ENCODE measurements around the gene MAK.
"Not testable (repeated sequence)": the region's sequence is repeated elsewhere in the genome, so short reads cannot be mapped to it uniquely, and the experiment has no call there.

MAK gene

GRCh38 chr6:10778230-10778629 is 60.1 kb downstream of the MAK start:
- DNase-seq: no peak

DNA sequence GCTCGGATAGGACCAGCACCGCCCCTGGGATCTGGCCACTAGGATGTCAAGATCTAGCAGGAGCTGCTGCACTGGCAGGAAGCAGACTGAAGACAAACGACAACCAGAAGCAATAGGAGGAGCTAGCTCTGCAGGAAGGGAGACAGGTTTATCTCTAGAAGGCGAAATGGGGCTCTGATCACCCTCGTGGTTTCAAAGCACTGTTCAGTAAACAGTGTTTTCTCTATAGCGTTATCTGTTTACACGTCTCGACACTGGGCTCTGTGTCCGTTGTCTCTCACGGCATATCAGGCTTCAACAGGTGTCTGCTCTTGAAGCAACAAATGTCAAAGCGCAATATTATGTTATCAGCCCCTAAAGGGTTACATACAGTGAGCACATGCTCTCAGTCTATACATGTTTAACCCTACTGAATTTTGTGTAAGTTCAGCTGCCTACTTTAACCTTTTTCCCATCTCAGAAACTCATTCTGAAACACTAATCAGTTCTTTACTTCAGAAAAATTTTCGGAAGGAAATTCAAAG is 66.9 kb downstream of the MAK start:
- no peak for DNase-seq

- DNase-seq: no peak
Measured at GRCh38 chr6:10769419-10769818, 68.9 kb downstream of the MAK start.

DNA sequence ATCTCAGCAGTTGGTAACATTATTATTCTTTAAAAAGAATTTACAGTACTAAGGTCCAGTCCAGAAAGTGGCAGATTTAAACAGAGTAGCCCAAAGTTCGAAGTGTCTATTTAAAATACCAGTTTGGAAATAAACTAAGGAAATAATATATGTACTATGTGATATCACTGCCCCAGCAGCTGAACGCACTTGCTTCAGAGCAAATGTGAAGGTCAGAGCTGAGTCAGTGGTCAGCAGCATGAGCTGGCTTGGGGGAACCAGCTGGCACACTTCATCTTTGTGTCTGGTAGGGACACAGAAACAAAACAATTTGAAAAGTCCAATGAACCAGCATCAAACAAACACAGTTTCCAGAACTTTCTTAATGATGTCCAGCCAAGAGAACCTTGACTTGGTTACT is 75.3 kb downstream of the MAK start:
- no peak for DNase-seq

DNA sequence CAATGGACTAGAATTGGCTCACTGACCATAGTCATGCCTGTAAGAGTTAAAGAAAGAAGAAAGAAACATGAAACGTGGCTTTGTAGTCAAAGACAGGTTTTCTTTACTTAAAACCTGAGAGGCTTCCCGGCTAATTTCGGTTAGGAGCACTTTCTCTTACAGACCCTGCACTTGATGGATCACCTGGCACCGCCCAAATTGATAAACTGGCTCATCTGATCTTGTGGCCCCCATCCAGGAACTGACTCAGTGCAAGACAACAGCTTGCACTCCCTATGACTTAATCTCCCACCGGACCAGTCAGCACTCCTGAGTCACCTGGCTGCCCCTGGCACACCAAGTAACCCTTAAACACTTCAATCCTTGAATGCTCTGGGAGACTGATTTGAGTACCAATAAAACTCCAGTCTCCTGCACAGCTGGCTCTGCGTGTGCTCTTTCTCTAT is 78.4 kb downstream of the MAK start:
- DNase-seq: no peak

GRCh38 chr6:10759312-10759839 is 79.0 kb downstream of the MAK start:
- peak; percentile 50 to 65 for DNase-seq

- no peak for DNase-seq
Measured at GRCh38 chr6:10756085-10756484, 82.3 kb downstream of the MAK start.

- not testable (repeated sequence) for DNase-seq
Measured at GRCh38 chr6:10751757-10752156, 86.6 kb downstream of the MAK start.

DNA sequence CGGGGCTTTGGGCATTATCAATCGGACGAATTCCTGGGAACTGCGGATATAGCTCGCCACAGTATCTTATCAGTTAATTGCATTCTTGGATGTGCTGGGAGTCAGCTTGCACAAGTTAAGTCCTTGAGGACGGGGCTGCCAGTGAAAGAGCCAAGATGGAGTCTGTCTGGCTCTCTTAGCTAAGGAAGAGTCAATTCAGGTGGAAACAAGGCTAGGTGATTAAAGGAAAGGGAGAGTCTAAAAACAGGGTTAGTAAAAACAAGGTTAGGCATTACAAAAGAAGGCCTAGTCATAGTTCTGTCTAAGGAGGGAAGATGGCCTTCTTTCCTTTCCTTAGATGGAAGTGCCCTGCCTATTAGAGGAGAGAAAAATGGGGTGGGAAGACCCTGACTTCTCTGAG is 87.8 kb downstream of the MAK start:
- DNase-seq: not testable (repeated sequence)

- DNase-seq: no peak
Measured at GRCh38 chr6:10749734-10750133, 88.6 kb downstream of the MAK start.

GRCh38 chr6:10747251-10747972 is 90.9 kb downstream of the MAK start, which contains the start of gene TMEM14B:
Gene TMEM14B (plus strand): TSS chr6:10747805. CDS start chr6:10749246, 1,441 bp downstream.
- DNase-seq: peak; percentile 99

- no peak for DNase-seq
Measured at GRCh38 chr6:10746915-10747250, 91.5 kb downstream of the MAK start.

GRCh38 chr6:10745116-10745515 is 93.2 kb downstream of the MAK start:
- DNase-seq: no peak

- DNase-seq: no peak
Measured at GRCh38 chr6:10743515-10743914, 94.8 kb downstream of the MAK start.

GRCh38 chr6:10742251-10742650 is 96.1 kb downstream of the MAK start:
- no peak for DNase-seq

DNA sequence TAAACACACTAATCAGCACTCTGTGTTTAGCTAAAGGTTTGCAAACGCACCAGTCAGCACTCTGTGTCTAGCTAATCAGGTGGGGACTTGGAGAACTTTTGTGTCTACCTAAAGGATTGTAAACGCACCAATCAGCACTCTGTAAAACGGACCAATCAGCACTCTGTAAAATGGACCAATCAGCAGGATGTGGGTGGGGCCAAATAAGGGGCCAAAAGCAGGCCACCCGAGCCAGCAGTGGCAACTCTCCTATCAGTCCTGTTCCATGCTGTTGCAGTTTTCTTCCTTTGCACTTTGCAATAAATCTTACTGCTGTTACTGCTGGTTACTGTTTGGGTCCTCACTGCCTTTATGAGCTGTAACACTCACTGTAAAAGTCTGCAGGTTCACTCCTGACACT is 96.7 kb downstream of the MAK start:
- DNase-seq: not testable (repeated sequence)

GRCh38 chr6:10740061-10740460 is 98.3 kb downstream of the MAK start:
- DNase-seq: no peak

DNA sequence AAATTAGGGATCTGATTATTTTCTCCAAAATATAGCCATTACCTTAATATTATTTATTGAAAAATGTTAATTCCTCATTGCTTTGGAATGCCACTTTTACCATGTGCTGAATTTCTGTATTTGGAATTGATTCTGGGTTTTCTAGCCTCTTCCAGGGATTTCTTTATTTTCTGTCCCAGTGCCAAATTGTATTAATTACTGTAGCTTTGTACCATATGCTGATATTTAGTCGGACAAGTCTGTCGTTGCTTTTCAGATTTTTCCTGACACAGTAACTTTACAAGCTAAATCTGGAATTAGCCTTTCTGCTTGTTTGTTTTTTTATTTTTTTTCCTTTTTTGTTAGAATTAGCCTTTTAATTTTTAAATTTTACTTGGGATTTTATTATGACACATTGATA is 101.6 kb downstream of the MAK start:
- DNase-seq: no peak

DNA sequence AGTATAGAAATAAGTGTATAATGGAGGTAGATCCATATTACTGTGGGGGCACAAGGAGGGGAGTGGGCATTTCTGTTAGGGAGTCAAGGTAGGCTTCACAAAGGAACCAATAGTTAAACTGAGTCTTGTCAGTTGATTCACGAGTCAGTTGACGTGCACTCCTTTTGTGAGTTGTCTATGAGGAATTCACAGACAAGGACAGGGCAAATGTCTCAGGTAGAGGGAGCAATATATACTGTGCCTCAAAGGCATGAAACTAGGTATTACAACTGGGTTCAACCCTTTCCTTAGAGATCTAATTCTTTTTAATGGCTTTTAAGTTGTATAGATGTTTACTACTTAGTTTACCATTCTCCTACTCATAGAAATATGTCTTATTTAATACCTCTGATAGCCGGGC is 104.5 kb downstream of the MAK start:
- DNase-seq: no peak

DNA sequence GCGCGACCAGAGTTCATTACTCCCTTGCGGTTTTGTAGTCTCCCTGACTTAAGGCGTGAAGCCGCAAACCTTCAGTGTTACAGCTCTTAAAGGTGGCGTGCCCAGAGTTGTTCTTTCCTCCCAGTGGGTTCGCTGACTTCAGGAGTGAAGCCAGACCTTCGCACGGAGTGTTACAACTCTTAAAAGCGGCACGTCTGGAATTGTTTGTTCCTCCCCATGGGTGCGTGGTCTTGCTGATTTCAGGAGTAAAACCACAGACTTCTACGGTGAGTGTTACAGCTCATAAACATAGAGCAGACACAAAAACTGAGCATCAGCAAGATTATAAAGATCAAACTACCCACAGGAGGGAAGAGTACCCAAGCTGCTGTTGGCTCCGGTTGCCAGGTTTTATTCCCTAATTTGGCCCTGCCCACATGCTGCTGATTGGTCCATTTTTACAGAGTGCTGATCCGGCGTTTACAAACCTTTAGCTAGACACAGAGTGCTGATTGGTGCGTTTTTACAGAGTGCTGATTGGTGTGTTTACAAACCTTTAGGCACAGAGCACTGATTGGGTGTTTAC is 105.1 kb downstream of the MAK start:
- no peak for DNase-seq

DNA sequence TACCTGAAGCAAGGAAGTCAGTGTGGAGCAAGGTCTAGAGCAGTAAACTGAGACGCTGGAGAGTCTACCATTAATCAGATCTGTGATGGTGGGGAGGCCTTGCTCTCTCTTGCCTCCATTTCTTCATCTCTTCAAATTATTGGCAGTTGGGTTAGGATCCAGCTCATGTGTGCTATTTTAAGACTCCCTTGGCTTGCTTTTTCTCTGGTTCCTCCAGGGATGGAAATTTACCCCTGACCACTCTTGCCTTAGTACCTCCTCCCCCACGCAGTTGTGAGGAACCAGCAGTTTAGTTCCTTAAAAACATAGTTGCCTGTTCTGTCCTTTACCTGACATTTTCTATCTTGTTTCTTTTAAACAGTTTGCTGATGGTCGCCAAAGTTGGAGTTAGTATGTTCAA is 108.1 kb downstream of the MAK start:
- peak; percentile 39 to 62 for DNase-seq

DNA sequence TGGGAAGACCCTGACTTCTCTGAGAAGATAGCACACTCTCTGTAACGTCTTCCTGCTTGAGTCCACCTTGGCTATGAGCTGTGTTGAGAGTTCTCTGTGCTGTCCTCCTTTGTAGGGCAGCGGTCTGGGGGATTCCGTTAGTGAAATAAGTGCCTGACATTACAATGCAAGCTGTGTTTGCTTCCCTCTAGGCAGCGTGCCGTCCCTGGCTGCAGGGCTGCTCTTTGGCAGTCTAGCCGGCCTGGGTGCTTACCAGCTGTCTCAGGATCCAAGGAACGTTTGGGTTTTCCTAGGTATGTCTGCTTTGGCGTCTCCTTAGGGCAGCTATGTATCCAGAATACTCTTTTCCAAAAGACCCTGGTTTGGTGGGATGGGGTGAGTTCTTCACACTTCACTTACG is 112.6 kb downstream of the MAK start:
- no peak for DNase-seq

DNA sequence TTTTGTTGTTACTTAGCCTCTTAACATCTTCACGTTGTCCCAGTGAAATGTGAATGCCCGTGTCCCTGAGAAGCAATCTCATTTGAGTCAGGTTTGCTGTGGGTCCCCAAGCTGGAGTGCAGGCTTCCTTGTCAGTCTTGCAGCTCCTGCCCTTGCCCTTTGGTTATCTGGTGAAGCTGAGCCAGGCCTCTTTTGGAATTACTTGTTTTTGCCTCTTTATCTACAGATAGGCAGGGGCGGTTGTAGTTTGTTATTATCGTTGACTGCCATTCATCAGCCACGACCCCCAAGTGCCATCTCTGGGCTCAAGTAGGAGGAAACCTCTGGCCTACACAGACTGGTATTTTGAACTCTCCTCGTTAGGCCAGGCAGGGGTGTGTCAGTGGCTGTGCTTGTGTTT is 113.3 kb downstream of the MAK start:
- no peak for DNase-seq

- DNase-seq: peak in 1 of 2 donors; percentile 7
Measured at GRCh38 chr6:10723567-10723881, 114.8 kb downstream of the MAK start.

Measured in inflammatory macrophage (primary cell).